Measurements from ENCODE around the gene NLRP6.
A peak's percentile ranks its signal among the peaks of the same experiment; 100 is the strongest.
"Not testable (repeated sequence)": the region's sequence is repeated elsewhere in the genome, so short reads cannot be mapped to it uniquely, and the experiment has no call there.

Gene NLRP6

DNA sequence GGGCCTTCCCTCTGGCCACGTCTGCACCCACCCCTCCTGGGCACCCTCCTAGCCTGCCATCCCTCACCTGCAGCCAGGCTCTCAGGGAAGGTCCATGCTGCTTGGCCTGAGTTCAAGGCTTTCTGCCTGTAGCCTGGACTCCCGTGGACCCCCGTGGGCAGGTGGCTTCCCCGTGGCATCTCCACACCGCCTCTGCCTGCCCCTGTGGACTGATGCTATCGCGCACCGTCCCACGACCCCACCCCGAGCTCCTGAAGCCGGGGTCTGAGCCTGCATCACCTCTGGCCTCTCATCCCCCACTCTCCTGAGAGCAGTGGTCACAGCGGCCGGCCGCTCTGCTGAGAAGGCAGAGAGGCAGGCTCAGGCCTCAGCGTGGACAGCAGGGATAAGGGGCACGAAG lies 16.6 kb downstream of the NLRP6 start:
- peak; percentile 14 for DNase-seq

DNA sequence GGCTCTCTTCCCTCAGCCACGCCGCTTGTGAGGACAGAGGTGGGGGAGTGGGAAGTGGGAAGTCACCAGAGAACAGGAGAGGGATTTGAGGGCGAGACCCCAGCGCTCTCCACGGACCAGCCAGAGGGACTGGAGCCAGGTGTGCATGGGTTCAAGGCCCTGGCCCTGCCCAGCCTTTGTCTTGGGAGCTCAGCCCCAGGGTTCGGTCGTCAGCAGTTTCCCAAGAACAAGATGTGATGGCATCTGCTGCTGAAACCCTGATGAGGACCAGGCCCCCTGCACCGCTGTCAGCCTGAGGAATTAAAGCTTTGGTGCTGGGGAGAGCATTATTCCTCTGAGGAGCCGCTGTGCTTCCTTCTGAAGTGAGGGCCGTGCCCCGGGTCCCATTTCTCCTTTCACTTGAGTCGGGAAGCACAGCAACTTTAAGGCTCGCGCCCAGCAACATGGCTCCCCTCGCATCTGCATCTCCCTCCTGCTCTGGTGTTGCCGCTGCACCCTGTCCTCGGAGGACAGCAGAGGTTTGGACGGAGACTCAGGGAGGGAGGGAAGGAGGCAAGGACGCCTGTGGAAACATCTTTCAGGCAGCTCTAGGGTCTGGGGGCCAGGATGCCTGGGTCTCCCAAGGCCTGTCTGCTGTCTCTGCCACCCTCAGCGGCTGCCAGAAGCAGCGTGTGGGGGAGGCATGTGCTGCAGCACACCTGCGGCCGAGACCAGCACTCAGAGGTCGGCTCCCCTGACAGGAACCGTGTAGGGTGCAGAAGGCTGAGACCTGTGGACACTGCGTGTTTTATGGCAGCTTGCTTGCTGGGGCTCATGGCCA lies 17.4 kb downstream of the NLRP6 start:
- DNase-seq: peak; percentile 24

DNA sequence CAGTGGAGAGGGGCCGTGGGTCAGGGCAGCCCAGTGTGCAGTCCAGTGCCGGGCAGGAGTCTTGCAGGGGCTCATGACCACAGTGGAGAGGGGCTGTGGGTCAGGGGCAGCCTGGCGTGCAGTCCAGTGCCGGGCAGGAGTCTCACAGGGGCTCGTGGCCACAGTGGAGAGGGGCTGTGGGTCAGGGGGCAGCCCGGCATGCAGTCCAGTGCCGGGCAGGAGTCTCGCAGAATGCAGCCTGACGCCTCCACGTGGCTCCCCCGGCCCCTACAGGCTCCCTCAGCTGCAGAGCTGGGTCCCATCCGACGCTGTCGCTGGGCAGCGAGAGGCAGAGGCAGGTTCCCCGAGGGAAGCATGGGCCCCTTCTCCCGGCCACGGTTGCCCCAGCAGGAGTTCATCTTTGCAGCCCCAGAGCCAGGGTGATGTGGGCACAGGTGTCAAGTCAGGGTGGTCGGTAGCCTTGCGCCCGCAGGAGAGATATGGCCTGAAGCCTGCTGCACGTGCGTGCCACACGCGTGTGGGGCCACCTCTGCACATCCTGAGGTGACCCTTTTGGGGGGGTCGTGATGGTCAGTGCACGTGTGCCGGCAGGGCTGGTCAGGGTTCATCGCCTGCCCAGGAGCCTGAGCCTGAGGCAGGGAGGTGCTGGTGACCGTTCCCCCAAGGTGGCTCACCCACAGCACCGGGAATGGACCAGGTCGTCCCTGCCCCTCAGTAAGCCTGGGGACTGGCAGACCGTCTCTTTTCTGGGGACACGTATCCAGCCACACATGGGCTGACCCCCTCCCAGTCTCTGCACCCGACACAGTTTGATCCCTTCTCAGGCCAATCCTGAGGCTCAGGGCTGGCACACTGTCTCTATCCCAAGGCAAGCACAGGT lies 18.2 kb downstream of the NLRP6 start:
- DNase-seq: peak; percentile 23

DNA sequence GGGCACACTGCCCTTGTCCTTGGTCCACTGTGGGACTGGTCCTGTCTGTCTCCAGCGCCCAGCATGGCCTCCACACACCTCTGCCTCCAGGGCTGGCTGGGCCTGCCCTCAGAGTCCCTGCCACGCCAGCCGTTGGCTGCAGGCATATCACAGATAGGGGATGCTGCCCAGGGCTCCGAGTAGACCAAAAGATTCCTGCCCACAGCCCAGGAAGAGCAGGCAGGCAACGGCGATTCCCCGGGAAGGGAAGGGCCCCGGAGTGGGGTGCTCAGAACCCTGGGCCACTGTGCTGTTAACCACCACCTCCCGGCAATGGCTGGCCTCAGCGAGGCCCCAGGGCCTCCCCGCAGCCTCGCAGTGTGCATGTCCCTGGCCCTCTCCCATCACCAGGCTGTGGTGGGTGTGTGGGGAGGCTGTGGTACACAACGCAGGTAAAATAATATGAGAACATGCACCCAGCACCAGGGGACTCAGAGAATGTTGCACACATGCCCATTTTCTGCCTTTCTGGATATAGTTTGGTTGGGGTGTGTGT lies 18.9 kb downstream of the NLRP6 start:
- DNase-seq: peak; percentile 21

DNA sequence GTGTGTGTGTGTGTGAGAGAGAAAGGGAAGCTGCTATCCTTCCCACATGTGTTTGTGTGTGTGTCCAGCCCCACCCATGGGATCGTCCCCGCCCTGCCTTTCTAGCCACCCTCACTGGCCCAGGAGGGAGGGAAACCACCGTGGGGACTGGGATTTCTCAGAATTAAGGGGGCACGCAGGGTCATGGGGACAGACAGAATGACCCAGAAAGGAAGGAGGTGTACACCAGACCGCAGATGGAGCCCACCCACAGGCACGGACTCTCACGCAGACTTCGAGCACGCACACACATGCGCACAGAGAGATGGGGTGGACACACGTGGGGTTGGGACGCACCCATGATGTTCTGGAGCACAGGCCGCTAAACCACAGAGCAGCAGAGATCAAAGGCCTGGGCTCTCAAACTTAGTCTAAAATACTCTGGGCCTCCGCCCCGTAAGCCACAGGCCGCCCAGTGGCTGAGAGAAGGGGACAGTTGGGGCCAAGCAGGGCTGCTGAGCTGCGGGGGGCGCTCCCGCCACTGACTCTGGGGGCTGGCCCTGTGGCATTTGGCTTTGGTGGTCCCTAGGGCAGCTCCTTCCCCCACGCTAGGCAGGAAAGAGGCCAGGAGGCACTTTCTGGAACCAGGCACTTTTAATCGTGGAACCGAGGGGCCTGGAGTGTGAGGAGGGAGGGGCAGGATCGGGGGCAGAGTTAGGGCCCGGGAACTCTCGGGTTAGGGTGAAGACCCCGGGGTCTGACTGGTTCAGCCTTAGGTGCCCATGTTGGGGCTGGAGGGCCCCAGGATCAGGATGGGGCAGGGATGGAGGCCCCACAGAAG lies 19.6 kb downstream of the NLRP6 start:
- DNase-seq: peak; percentile 51

DNA sequence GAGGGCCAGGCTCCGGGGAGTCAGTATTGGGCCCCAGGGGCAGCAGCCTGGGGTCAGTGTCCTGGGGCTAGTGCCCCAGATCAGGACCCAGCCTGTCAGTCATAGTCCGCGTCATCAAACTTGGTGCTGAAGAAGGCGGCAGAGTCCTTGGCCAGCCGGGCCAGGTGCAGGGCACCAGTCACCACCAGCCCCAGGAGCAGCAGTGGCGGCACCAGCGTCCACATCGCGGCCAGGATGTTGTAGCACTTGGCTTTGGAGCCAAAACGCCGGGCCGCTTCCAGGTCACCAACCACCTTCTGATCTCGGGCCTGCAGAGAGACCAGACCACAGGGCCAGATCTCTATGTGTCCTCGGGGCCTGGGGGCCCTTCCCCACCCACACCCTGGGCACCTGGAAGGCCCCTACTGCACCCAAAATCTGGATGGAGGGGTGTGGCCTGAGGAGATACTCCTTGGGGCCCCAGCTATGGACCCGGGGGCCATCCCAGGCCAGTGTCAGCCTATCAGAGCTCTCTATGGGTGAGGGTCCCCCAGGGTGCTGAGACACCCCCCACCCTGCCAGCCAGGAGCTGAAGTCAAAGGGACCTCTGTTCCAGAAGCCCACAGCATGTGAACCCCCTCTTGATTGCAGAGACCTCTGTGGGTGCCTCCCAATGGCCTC lies 20.3 kb downstream of the NLRP6 start:
- DNase-seq: peak; percentile 62

DNA sequence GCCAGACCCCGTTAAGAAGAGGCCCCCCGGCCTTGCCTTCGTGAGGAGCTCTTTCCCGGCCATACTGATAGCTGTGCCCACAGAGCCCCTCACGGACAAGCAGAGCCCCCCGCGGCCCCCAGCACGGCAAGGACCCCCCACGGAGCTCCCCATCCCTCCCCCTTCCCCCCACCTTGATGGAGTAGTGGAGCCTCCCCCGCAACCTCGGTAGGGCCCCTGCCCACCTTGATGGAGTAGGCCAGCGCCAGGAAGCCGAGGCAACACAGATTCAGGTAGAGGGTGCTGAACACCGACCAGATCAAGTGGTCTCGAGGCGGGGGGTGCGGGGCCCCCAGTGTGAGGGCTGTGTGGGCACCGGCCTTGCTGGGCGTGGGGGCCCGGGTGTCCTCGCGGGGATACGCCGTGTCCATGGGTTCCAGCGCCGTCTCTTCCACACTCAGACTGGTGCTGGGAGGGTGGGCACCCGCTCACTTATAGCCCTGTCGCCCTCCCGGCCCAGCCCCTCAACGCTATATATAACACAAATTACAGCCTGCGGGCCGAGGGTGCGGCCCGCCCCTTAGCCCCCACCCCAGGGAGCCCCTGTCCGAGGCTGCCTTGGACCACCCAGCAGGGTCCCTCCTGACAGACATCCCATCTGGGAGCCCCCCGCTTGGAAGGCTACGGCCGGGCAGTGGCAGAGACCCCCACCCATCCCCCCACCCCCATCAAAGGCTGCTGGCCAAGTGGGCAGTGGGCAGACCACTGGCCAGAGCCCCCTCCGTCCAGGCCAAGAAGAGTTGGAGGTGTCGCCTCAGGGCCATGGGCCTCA lies 21.1 kb downstream of the NLRP6 start, which contains the start of gene IFITM5:
IFITM5 (minus strand) TSS at position 446 of the 811 bp plus-strand sequence; CDS start at position 410, 36 bp downstream.
- DNase-seq: peak; percentile 62

DNA sequence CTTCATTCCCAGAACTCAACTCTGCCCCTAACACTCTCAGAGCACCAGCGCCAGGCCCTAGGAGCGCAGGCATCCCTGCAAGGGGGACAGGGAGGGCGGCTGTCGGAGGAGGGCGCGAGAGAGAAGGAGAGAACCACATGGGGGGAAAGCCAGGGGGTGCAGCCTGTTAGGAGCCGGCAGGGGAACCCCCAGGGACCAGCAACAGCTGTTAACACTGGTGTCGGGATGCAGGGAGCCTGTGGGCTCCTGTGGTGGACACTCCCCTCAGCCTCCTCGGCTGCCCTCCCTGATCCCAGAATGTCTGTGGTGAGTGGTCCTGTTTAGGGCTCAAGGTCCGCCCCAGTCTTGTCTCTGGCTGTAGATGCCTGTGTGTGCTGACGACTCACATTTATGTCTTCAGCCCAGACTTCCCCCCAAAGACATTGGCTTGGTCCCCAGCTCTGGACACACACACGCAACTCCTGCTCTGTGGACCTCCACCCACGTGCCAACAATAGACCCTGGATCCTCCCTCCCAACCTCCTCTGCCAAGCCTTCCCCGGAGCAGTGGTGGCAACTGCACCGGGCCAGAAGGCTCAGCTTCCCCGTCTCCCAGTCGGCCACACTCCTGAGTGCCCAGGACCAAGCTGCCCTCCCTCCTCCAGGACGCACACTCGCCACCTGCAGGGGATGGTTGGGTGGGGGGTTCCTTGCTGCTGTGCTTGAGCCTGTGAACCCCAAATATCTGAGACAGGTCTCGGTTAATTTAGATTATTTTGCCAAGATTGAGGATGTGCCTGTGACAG lies 21.9 kb downstream of the NLRP6 start:
- DNase-seq: no peak

DNA sequence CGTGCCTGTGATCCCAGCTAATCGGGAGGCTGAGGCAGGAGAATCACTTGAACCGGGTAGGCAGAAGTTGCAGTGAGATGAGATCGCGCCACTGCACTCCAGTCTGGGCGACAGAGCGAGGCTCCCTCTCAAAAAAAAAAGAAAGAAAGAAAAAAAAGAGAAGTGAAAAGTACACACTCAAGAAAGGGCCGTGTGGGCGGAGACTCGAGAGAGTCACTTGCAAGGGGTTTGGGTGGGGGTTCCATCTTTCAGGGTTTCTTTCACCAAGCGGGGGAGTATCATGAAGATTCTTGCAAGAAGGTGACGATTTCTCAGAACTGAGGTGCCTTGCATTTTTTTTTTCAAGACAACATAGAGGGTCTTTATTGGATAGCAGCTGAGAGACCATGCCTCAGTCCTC lies 25.2 kb downstream of the NLRP6 start:
- no peak for DNase-seq

DNA sequence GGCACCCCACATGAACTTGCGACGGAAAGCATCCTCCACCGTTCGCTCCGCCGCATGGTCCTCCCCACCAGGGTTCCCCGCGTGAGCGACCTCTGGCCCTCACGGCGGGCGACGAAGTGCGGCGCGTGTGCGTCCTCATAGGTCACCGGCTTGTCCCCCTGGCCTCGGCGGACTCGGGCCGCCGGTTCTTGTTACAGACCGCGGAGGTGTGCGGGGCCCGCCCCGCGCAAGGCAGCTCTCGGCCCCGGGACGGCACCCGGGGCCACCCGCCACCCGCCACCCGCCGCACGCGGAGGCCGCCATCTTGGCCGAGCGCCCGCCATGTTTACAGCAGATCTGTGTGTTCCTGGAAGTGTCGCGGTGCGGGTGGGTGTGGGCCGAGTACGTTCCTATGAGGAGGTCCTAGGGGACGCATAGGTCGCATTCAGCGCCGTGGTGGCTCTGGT lies 25.9 kb downstream of the NLRP6 start:
- no peak for DNase-seq

DNA sequence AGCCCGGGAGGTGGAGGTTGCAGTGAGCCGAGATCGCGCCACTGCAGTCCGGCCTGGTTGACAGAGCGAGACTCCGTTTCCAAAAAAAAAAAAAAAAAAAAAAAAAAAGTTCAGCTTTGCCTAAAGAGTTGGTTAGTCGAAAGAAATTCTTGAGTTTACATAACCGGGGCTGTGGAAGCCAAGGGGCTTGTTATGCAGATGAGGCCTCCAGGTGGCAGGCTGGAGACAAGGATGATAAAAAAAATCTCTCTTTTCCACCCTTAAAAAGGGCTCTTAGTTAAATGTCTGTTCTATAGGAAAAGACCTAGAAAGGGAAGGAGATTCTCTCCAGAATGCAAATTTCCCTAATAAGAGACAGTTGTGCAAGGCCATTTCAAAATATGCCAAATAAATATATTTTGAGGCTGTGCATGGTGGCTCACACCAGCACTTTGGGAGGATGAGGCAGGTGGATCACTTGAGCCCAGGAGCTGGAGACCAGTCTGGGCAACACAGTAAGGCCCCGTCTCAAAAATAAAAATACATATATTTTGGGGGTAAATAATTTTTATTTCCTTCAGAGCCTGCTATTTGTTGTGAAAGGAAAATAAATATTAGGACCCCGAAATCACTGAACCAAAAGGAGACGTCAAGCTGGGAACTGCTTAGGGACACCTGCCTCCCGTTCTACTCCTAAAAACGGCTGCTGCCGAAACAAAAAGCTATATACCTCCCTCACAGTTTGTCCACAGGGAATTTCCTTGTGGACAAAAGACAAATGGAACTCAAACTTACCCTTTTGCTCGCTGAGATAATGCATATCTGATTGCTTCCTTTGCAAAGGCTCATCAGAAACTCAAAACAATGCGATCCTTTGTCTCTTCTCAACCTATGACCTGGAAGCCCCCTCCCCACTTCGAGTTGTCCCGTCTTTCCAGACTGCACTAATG lies 27.0 kb downstream of the NLRP6 start:
- peak; percentile 53 for DNase-seq

DNA sequence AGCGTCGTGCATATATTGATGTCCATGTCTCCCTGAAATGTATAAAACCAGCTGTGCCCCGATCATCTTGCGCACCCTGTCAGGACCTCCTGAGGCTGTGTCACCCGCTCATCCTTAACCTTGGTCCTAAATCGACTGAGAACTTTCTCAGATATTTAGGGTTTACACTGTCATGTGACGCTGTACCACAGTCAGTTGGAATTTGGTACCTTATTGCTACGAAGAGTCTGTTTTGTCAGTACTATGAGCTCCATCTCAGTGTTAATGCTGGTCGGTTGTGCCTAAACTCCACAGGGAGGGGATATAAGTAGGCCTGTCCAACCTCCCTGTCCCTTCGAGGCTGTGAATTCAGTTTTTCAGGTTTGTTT lies 27.6 kb downstream of the NLRP6 start:
- no peak for DNase-seq

DNA sequence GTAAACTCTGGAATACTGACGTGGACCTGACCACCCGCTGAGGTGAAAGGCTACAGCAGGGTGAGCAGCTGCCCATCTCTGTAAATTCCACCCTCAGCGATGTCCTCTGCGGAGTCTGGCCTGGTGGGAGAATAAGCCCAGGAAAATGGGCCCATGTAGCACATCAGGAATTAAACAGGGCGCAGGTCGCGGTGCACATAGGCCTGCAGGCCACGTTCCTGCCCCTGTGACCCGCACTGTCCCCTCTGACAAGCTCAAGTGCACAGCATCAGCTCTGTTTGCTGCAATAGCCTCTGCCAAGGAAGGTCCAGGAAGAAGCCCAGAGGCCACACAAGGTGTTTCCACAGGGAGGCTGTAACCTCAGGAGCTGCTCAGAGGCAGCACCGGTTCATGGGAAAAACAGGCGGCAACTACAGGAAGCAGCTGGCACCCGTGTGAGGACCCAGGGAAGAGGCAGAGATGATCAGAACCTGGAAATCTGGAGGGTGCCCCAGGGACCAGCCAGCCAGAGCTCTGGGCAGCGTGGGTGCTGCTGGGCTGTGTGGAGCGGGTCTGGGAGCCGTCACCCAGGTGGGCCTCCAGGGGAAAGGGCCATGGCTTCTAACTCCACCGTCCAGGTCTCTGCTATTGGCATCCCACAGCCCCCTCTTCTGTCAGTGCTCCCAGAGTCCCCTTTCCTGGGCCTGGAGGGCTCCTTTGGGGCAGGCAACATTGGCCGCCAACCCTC lies 28.6 kb downstream of the NLRP6 start:
- no peak for DNase-seq

DNA sequence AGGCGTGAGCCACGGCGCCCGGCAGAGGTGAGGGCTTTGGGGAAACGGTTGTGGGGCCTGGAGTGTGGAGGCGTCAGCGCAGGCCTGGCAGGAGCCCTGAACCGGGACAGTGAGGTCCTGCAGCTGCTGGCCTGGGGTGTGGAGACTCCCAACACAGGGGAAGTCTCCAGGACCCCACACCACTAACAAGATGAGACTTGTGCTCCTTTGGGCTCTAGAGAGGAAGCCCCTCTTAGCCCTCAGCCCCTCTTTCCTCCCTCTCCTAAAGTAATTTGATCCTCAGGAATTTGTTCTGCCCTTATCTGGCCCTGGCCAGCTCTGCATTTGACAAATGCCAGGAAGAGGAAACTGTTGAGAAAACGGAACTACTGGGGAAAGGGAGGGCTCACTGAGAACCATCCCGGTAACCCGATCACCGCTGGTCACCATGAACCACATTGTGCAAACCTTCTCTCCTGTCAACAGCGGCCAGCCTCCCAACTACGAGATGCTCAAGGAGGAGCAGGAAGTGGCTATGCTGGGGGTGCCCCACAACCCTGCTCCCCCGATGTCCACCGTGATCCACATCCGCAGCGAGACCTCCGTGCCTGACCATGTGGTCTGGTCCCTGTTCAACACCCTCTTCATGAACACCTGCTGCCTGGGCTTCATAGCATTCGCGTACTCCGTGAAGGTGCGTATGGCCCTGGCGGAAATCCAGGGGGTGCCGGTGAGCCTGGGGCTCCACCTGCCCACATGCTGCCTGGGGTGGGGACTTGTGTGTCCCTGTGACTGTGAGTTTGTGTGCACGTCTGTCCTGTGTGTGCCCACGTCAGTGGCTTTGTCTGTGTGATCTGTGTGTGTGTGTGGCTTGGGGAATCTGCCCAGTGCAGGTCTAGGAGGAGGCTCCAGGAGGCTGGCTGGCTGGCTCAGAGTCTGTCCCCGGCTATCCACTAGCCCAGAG lies 29.8 kb downstream of the NLRP6 start, which contains the start of gene IFITM2:
IFITM2 (plus strand) TSS at position 51 of the 943 bp plus-strand sequence; CDS start at position 428, 377 bp downstream.
- DNase-seq: not testable (repeated sequence)

DNA sequence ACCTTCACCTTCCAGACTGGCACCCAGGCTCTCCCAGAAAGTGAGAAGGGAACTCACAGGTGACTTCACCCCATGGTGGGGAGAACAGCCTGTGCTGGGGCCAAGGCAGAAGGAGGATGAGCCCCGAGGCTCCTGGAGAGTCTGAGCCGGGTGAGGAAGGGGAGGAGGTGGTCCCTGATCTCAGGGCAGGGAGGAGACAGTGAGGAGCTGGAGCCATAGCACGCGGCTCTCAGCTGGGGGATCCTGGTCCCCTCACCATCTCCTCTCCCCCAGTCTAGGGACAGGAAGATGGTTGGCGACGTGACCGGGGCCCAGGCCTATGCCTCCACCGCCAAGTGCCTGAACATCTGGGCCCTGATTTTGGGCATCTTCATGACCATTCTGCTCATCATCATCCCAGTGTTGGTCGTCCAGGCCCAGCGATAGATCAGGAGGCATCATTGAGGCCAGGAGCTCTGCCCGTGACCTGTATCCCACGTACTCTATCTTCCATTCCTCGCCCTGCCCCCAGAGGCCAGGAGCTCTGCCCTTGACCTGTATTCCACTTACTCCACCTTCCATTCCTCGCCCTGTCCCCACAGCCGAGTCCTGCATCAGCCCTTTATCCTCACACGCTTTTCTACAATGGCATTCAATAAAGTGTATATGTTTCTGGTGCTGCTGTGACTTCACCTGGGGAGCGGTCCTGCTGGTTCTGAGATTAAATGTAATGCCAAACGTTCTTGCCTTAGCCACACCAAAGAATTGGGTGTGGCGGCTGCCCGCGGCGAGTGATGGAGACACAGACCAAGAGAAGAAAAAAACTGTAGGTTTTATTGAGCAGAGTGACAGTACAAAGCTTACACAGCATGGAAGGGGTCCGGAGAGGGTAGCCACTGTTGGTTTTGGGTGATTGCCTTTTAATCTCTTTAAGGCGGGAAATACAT lies 30.8 kb downstream of the NLRP6 start:
- not testable (repeated sequence) for DNase-seq
